HCT116 (cell line): ENCODE results near the gene EHMT1. TPM values are rescaled to one million over a fixed set of nuclear protein-coding genes. Genes with fewer than 3 reads are reported as not detected.
"Not testable (repeated sequence)": the region's sequence is repeated elsewhere in the genome, so short reads cannot be mapped to it uniquely, and the experiment has no call there.

Experiments used
- ATAC-seq: fragments of 200-7000 bp; cut with Tn5 transposase; 2 replicates; pipeline ENCODE4 v1.9.1; 2020; ENCODE audit warnings: mild to moderate bottlenecking, moderate library complexity
- BruUV-seq: library from RNA; stranded (reverse); fragments of 400-500 nt; replicated peaks from 2 replicates; lab custom pipeline; 2021; lab: Mats Ljungman, UMichigan
- CTCF ChIA-PET: fragments of 300-600 bp; sonication (Branson Sonifier 250); formaldehyde crosslinking; loops from one replicate; lab custom pipeline; 2021; ENCODE audit warnings: antibody characterized with exemption; lab: Charles Lee
- POLR2A ChIA-PET: fragments of 300-600, 350-600 bp; sonication (Branson Sonifier 250); formaldehyde crosslinking; loops from one replicate; lab custom pipeline; 2021; ENCODE audit warnings: antibody characterized with exemption; lab: Charles Lee
- RAD21 ChIA-PET, 2 experiments: fragments of 300-600 bp; sonication (Branson Sonifier 250); formaldehyde crosslinking; loops; one replicate each; lab custom pipeline; 2023; ENCODE audit warnings: low total read pairs in 2 of 2; ENCODE audit not compliant: uncharacterized antibody in 2 of 2, unreplicated experiment in 2 of 2, low non-redundant PET in 1 of 2; lab: Charles Lee
- DNase-seq: peaks from one replicate; pipeline ENCODE4 v3.0.0-alpha.2; 2010; ENCODE audit warnings: low read depth, low spot score
- H2AFZ ChIP-seq: fragments of 200-600 bp; shearing (Covaris generic), sonication (generic); 2 replicates; pipeline ENCODE4 v1.6.1; 2017; ENCODE audit warnings: low read depth, mixed run types, mixed read lengths, antibody characterized with exemption, low read length; ENCODE audit not compliant: poor library complexity, severe bottlenecking
- H3K27ac ChIP-seq: 2 replicates; pipeline ENCODE4 v1.5.1; 2012; ENCODE audit warnings: low read depth, low read length
- H3K27me3 ChIP-seq: fragments of 200-600 bp; sonication (generic); 2 replicates; pipeline ENCODE4 v1.6.1; 2016; ENCODE audit warnings: mixed run types, low read length, mixed read lengths; ENCODE audit not compliant: insufficient read depth
- H3K36me3 ChIP-seq, 2 experiments: fragments of 200-500 bp in 1 of 2; fragments of 200-600 bp in 1 of 2; sonication (Bioruptor generic) in 1 of 2; sonication (generic) in 1 of 2; 2 replicates each; pipeline versions ENCODE4 v1.5.1 to v1.6.1; 2014 to 2016; ENCODE audit warnings: low read length in 2 of 2, inconsistent platforms in 1 of 2, mixed read lengths in 1 of 2, mixed run types in 1 of 2; ENCODE audit not compliant: insufficient read depth in 2 of 2, control insufficient read depth in 1 of 2
- H3K4me1 ChIP-seq, 2 experiments: fragments of 200-600 bp in 1 of 2; sonication (generic) in 1 of 2; 2 replicates each; pipeline versions ENCODE4 v1.5.1 to v1.6.1; 2012 to 2017; ENCODE audit warnings: low read length in 2 of 2, inconsistent platforms in 1 of 2, mild to moderate bottlenecking in 1 of 2, mixed read lengths in 1 of 2, mixed run types in 1 of 2, moderate library complexity in 1 of 2; ENCODE audit not compliant: insufficient read depth in 2 of 2, control insufficient read depth in 1 of 2
- H3K4me2 ChIP-seq: fragments of 200-600 bp; sonication (generic); 2 replicates; pipeline ENCODE4 v1.6.1; 2017; ENCODE audit warnings: mixed run types, low read length, mixed read lengths
- H3K4me3 ChIP-seq, 2 experiments: fragments of 200-600 bp in 1 of 2; sonication (generic) in 1 of 2; replicated peaks in 1 of 2; 2 replicates each; pipeline ENCODE4 v1.5.1; 2011 to 2016; ENCODE audit warnings: low read length in 2 of 2, control low read depth in 1 of 2, low read depth in 1 of 2, mild to moderate bottlenecking in 1 of 2, mixed read lengths in 1 of 2, mixed run types in 1 of 2
- H3K79me2 ChIP-seq: fragments of 200-600 bp; sonication (generic); 2 replicates; pipeline ENCODE4 v1.6.1; 2017; ENCODE audit warnings: mild to moderate bottlenecking, mixed run types, low read length, moderate library complexity, mixed read lengths; ENCODE audit not compliant: insufficient read depth
- H3K9ac ChIP-seq: fragments of 200-600 bp; sonication (generic); 2 replicates; pipeline ENCODE4 v1.6.1; 2016; ENCODE audit warnings: low read length, mixed read lengths
- H3K9me2 ChIP-seq: fragments of 200-600 bp; sonication (generic), shearing (Covaris generic); 2 replicates; pipeline ENCODE4 v1.6.1; 2017; ENCODE audit warnings: mixed run types, mild to moderate bottlenecking, moderate library complexity; ENCODE audit not compliant: insufficient read depth
- H3K9me3 ChIP-seq, 2 experiments: fragments of 200-500 bp in 1 of 2; fragments of 200-600 bp in 1 of 2; sonication (Bioruptor generic) in 1 of 2; sonication (generic) in 1 of 2; 2 replicates each; pipeline ENCODE4 v1.6.1; 2014 to 2017; ENCODE audit warnings: low read length in 2 of 2, mixed read lengths in 2 of 2, inconsistent platforms in 1 of 2, low read depth in 1 of 2, mild to moderate bottlenecking in 1 of 2, mixed run types in 1 of 2, moderate library complexity in 1 of 2; ENCODE audit not compliant: control insufficient read depth in 1 of 2, insufficient read depth in 1 of 2
- H4K20me1 ChIP-seq: fragments of 200-600 bp; sonication (generic), shearing (Covaris generic); 2 replicates; pipeline ENCODE4 v1.6.1; 2017; ENCODE audit warnings: mixed run types, mild to moderate bottlenecking, moderate library complexity; ENCODE audit not compliant: insufficient read depth
- REST ChIP-seq: IDR thresholded peaks from 2 replicates; pipeline ENCODE4 v1.6.1; 2012; ENCODE audit warnings: low read depth
- intact Hi-C: fragments of 100-400 bp; cut with micrococcal nuclease; formaldehyde crosslinking; loops from 2 replicates; pipeline ENCODE4 v1.10.0; 2022
- total RNA-seq: library from RNA; stranded (reverse); gene quantifications from one replicate; pipeline ENCODE4 v1.2.1, GENCODE V29; 2021; ENCODE audit not compliant: unreplicated experiment
- TF ChIP-seq, protein P1 (sequence below): IDR thresholded peaks from 2 replicates; pipeline ENCODE4 v1.6.1; 2012

EHMT1 gene
- total RNA-seq, 1 experiment from 2014 or later, result 86.1 TPM

DNA sequence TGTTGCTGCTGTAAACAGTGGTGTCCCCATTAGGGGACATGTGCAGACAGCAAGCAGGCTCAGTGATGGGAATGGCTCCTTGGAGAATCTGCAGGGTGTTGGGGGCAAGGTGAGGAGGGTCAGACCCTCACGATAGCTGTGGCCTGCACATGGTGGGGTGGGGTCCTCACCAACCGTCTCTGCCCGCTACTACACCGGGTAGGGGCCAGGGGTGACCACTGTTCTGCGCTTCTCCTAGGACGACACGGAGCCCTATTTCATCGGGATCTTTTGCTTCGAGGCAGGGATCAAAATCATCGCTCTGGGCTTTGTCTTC, 263.7 kb downstream of the EHMT1 start:
- Histone ChIP-seq H3K79me2 (no peaks in the 10 kb centered on the region), H3K4me1 (peaks cover 0 to 6% of the 10 kb centered on the region in 2 experiments; a peak in 1 of 4 replicates), H3K9me3 (no peaks in the 10 kb centered on the region), H3K27ac (no peak overlapping the region), H3K9ac (no peak overlapping the region), H2AFZ (no peak overlapping the region), H3K27me3 (no peaks in the 10 kb centered on the region), H3K4me2 (no peak overlapping the region), H3K36me3 (no peaks in the 10 kb centered on the region), H3K4me3 (no peak overlapping the region), H3K9me2 (no peaks in the 10 kb centered on the region), H4K20me1 (no peaks in the 10 kb centered on the region)
- ChIA-PET CTCF (no interaction called here), POLR2A (no interaction called here), RAD21 (no interaction called here)
- ATAC-seq (no peak), DNase-seq (no peak)
- no TSS peak for BruUV-seq
- intact Hi-C loops, result no loop called here
- TF ChIP-seq, protein P1, sequence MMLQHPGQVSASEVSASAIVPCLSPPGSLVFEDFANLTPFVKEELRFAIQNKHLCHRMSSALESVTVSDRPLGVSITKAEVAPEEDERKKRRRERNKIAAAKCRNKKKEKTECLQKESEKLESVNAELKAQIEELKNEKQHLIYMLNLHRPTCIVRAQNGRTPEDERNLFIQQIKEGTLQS, result no peak

GRCh38 chr9:137883977-137884376, 265.2 kb downstream of the EHMT1 start:
- BruUV-seq, DNase-seq, H3K27me3 ChIP-seq, H3K36me3 ChIP-seq, RAD21 ChIA-PET, H3K9ac ChIP-seq, H3K27ac ChIP-seq, H3K4me2 ChIP-seq, H3K4me1 ChIP-seq, CTCF ChIA-PET, H2AFZ ChIP-seq, H3K9me3 ChIP-seq, H4K20me1 ChIP-seq, H3K79me2 ChIP-seq, H3K4me3 ChIP-seq, intact Hi-C loops, POLR2A ChIA-PET, H3K9me2 ChIP-seq, ATAC-seq: not testable (repeated sequence)

DNA sequence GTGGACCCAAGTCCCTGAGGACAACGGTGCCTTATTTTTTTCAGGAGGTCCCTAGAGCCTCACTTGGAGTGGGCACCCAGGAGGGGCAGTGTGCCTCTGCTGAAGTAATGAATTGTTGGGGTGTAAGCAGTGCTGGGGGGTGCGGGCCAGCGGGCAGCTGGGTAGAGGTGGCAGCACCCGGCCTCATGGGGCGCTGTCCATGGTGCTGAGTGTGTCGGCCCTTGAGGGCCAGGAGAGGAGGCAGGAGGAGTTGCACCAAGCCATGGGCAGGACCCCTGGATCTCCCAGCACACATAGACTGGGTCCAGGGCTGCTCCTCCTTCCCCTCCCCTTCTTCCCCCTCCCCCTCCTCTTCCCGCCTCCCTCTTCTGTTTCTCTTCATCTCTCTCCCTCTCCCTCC, 265.7 kb downstream of the EHMT1 start:
- ATAC-seq, result peak; percentile 72
- H3K79me2 ChIP-seq, H3K27me3 ChIP-seq, H3K9ac ChIP-seq, RAD21 ChIA-PET, H4K20me1 ChIP-seq, BruUV-seq, H3K4me1 ChIP-seq, H2AFZ ChIP-seq, CTCF ChIA-PET, intact Hi-C loops, H3K36me3 ChIP-seq, H3K4me2 ChIP-seq, H3K27ac ChIP-seq, H3K4me3 ChIP-seq, H3K9me2 ChIP-seq, H3K9me3 ChIP-seq, POLR2A ChIA-PET, DNase-seq: not testable (repeated sequence)
- peak; percentile 63 for TF ChIP-seq REST

DNA sequence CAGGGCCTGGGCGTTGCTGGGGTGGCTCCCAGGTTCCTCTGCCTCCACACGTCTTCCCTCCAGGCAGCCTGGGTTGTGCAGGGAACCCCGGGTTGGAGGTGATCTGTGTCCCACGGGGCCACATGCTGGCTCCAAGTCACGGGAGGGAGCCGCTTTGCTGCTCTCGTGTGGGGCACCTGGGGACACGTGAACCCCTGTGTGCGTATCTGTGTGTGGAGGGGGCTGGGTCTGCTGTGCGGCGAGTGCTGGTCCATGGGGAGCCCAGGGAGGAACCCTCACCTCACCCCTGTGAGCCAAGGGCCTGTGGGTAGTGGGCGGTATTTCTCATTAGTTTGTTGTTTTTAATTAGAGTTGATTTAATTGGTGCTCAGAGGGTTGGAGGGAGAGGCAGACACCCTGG, 266.3 kb downstream of the EHMT1 start:
- DNase-seq, H3K4me2 ChIP-seq, H3K4me1 ChIP-seq, H3K4me3 ChIP-seq, H2AFZ ChIP-seq, H3K79me2 ChIP-seq, H3K27ac ChIP-seq, H4K20me1 ChIP-seq, BruUV-seq, H3K9me2 ChIP-seq, CTCF ChIA-PET, H3K27me3 ChIP-seq, ATAC-seq, intact Hi-C loops, H3K9ac ChIP-seq, RAD21 ChIA-PET, H3K9me3 ChIP-seq, H3K36me3 ChIP-seq, POLR2A ChIA-PET: not testable (repeated sequence)
